GM21515 (cell line): ENCODE data around the gene ABCC2.

Experiments used
- ATAC-seq: cut with Tn5 transposase; IDR thresholded peaks from one replicate; pipeline ENCODE4 v1.9.1; 2021; ENCODE audit not compliant: unreplicated experiment

The ABCC2 gene

DNA sequence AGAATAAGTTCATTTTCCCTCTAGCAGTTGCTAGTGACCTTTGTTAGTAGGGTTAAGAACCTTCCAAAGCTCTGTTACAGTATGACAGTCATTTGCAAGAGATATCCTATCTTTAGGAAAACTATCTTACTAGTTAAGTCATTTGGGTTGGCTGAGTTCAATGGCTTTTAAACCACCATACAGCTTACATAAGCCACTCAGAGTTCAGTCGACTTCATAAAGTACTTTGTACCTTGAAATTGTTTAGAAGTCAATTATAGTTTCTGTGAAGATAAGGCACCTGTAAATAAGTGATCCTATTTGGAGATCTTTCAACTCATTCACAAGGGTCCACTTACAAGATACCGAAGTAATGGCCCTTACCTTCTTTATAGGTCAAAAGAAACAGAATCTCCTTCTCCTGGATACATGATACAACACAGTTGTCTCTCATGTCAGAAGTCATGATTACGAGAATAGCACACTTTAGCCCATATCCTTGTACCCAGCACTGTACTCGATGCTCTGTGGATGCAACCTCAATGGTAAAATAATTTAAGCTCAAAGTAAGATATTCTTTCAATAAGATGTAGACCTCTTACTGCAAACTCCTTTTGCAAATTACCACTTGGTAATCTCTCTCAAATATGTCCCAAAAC is 11.9 kb upstream of the ABCC2 start:
- no peak for ATAC-seq

DNA sequence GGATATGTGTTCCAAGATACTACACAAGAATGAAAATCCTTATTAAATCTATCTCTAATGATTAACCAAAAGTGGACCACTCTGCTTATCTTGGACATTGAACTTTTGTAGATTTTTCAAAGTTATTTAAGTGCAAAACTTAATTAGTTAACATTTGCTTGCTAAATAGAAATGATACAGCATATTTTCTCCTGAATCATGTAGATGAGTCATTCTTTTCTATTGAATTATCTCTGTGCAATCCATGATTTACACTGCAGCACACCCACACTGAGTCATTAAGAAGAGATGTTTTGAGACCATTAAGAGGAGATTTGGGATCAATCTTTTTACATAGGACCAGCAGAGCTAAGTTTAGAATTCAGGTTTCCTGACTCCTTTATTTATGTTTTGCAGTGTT is 6.6 kb upstream of the ABCC2 start:
- ATAC-seq, result no peak

DNA sequence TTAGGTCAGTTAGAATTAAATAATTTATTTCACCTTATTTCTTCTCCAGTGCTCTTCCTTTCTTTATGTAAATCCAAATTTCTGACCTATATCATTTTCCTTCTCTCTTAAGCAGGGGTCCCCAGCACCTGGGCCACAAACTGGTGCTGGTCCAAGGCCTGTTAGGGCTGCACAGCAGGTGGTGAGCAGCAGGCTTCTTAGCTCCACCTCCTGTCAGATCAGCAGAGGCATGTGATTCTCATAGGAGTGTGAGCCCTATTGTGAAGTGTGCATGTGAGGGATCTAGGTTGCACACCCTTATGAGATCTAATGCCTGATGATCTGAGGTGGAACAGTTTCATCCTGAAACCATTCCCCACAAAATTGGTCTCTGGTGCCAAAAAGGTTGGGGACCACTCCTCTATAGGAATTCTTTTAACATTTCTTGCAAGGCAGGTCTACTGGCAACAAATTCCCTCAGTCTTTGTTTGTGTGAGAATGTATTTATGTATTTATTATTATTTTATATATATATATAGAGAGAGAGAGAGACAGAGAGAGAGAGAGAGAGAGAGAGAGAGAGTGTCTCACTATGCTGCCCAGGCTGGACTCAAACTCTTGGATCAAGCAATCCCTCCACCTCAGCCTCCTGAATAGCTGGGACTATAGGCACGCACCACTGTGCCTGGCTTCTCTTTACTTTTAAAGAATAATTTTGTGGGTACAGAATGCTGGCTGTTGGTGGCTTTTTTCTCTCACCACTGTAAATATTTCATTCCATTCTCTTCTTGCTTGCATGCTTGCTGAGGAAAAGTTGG is 4.3 kb upstream of the ABCC2 start:
- ATAC-seq, result no peak

DNA sequence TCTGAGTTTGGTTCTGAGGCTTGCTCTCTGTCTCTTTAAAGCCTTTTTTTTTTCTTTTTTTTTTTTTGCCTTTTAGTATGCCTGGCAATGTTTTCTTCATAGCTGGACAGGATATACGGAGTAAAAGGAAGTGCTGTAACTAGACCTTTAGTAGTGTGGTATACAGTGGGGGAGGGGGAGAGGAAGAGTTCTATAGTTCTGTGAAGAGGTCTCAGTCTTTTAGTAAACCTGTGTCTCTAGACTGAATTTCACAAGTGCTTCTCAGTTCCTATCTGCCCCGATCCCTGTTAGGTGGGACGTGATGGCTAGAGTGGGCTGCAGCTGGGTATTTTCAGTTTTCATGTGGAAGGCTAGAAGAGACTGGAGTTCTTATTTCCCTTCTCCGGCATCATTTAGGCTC is 3.1 kb upstream of the ABCC2 start:
- ATAC-seq, result no peak

DNA sequence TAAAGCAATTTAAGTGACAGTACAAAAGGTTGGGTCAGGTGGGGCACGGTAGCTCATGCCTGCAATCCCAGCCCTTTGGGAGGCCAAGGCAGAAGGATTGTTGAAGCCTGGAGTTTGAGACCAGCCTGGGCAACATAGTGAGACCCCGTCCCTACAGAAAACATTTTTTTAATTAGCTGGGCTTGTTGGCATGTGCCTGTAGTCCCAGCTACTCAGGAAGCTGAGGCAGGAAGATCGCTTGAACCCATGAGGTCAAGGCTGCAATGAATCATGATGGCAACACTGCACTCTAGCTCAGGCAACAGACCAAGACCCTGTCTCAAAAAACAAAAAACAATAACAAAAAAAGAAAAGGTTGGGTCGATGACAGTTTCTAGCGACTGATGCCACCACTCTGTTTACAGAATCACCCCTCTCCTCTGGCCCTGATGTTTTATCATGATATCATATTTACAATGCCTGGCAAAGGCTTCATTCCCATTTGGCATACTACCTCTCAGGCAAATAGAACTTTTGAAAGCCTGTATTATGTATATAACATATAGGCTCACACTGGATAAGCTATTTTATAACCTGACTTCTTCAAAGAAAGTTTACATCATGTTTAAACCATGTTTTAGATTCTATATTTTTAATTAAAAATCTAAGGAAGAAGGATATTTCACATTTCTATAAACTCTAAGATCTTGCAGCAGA is 558 bp upstream of the ABCC2 start:
- ATAC-seq, result no peak

DNA sequence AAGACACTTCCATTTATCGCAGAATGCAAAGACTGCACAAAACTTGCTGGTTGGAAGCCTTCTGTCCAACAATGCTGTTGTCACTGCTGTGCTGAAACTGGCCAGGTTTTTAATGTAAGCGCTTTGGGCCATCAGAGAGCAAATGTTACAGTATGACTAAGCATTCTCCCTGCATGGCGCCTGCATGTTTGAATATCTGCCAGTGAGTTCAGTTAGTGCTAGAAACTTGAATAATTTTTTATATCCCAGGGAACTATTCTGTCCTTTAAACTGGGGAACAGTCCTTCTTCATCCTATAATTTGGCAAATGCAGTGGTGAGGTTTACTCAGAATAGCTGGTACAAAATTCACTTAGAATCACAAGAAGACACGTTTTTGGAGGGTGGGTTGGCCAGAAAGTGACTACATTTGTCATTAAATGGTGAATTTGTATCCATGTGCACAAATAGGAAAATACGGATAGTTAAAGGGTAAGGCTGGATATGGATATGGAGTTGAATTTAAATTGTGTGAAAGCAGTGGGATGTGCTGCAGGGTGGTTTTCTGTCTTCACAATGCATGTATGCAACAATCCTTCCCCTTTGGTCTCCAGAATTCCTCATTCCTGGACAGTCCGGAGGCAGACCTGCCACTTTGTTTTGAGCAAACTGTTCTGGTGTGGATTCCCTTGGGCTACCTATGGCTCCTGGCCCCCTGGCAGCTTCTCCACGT is 1.7 kb downstream of the ABCC2 start:
- no peak for ATAC-seq

DNA sequence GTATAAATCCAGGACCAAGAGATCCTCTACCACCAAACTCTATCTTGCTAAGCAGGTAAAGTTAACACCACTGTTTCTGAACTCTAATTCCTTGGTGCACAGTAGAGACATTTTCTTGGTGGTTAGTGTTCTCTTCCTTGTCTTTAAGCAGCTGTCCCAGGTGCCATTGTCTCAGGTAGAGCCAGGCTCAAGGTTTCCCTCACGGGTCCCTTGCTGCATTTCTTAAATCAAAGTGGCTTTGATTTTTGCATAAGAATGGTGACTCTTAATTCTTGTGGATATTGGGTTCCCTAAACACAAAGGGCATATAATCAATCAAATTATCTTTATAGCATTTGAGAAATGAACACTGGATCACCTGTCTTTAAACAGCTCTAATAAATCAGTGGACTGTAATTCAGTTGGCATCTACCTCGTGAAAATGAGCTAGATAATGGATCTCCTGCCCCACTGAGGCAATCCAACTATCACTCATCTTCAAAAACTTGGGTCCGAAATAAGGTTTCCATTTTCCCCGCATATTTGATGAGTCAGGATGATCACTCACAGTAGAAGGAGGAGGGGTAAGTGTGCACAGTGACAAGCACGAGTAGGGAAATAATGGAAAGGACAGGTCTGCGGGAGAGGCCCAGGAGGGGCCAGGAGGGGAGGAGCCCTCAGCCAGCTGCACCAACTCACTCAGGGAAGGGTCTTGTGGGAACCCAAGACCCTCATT is 2.4 kb downstream of the ABCC2 start:
- ATAC-seq, result no peak

GRCh38 chr10:99785646-99786045 is 3.2 kb downstream of the ABCC2 start:
- no peak for ATAC-seq

GRCh38 chr10:99787311-99787710 is 4.9 kb downstream of the ABCC2 start:
- no peak for ATAC-seq

GRCh38 chr10:99787782-99788445 is 5.5 kb downstream of the ABCC2 start:
- no peak for ATAC-seq

- ATAC-seq, result no peak
These were observed 6.3 kb downstream of the ABCC2 start for GRCh38 chr10:99788598-99789256.

GRCh38 chr10:99791831-99792230 is 9.4 kb downstream of the ABCC2 start:
- no peak for ATAC-seq

DNA sequence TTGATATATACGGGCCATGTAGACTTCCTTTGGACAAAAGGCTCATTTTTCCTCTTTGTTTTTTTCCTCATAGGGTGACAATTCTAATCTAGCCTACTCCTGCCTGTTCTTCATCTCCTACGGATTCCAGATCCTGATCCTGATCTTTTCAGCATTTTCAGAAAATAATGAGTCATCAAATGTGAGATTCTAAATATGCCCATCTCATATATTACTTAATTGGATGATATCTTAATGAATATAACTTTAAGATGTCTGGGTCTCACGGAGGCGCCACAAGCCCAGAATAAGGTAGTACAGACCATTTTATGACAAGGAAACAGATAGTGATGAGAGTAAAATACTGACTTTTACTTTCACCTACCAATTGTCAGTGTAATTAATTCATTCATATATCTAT is 11.4 kb downstream of the ABCC2 start:
- ATAC-seq, result no peak

DNA sequence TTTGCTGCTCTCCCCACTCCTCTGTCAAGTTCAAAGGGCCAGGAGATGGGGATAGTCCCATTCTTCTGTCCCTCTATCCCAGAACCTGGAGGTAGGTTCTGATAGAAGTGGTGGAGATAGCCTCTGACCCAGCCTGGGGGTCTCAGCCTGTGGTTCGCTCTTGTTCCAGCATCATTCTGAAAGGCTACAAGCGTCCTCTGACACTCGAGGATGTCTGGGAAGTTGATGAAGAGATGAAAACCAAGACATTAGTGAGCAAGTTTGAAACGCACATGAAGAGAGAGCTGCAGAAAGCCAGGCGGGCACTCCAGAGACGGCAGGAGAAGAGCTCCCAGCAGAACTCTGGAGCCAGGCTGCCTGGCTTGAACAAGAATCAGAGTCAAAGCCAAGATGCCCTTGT is 14.5 kb downstream of the ABCC2 start:
- ATAC-seq, result no peak

DNA sequence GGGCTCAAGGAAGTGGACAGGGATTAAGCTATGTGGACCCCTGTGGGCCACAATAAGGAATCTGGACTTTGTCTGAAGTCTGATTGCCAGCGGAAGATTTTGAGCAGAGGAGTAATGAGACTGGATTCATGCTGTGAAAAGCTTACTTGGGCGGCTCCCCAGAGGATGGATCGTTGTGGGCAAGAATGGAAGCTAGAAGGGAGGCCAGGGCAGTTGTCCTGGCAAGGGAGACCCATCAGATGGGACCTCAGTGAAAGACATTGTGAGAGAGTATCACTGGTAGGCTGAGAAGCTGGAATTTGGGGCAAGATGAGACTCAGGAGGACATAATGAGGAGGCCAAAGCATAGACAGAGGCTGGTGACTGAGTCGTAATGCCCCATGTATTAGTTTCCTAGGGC is 15.6 kb downstream of the ABCC2 start:
- no peak for ATAC-seq

GRCh38 chr10:99798920-99799319 is 16.5 kb downstream of the ABCC2 start:
- ATAC-seq, result no peak

GRCh38 chr10:99799613-99800012 is 17.2 kb downstream of the ABCC2 start:
- ATAC-seq, result no peak

GRCh38 chr10:99804471-99804870 is 22.0 kb downstream of the ABCC2 start:
- no peak for ATAC-seq

GRCh38 chr10:99805190-99805589 is 22.8 kb downstream of the ABCC2 start:
- no peak for ATAC-seq

- no peak for ATAC-seq
These were observed 23.7 kb downstream of the ABCC2 start for GRCh38 chr10:99806091-99806490.
